ENCODE data around the gene CLCN7. TPM values are rescaled to one million over a fixed set of nuclear protein-coding genes. Genes with fewer than 3 reads are reported as not detected.

The CLCN7 gene
- total RNA-seq, 1 experiment from 2014 or later = 70.0 TPM

GRCh38 chr16:1460602-1461138 lies 14.2 kb downstream of the CLCN7 start:
- Histone ChIP-seq H2BK5ac (ENCODE audit: insufficient read length, low read length) (no peak overlapping the region), H4K91ac (ENCODE audit: insufficient read length, low read depth, low read length) (no peak overlapping the region), H3K23ac (ENCODE audit: insufficient read length, low read depth, low read length) (no peak overlapping the region), H3K56ac (ENCODE audit: insufficient read length, low read depth, low read length) (no peak overlapping the region), H3K18ac (ENCODE audit: insufficient read length, low read depth, low read length) (no peak overlapping the region), H2BK120ac (ENCODE audit: low read depth, low read length, poor library complexity, severe bottlenecking) (no peak overlapping the region), H3K23me2 (ENCODE audit: insufficient read length, low read depth, low read length, poor library complexity, severe bottlenecking) (no peaks in the 10 kb centered on the region), H3K4ac (ENCODE audit: low read depth, low read length) (no peak overlapping the region), H3K27ac (ENCODE audit: insufficient read length, low read depth, low read length) (no peak overlapping the region), H3K14ac (ENCODE audit: insufficient read depth, low read length) (no peak overlapping the region), H3K27me3 (ENCODE audit: insufficient read depth, low read length) (no peaks in the 10 kb centered on the region), H3T11ph (ENCODE audit: low read length) (no peak overlapping the region), H4K5ac (ENCODE audit: insufficient read length, low read depth, low read length) (no peak overlapping the region), H2BK12ac (ENCODE audit: insufficient read length, low read depth, low read length) (no peak overlapping the region), H4K8ac (replicated peaks; ENCODE audit: insufficient read length, low read depth, low read length) (no peak overlapping the region), H4K20me1 (ENCODE audit: control insufficient read depth, insufficient read depth, insufficient read length) (no peaks in the 10 kb centered on the region), H3K9me3 (ENCODE audit: control insufficient read depth, low read depth, low read length) (no peaks in the 10 kb centered on the region), H3K4me2 (ENCODE audit: insufficient read depth, insufficient read length, low read length) (no peak overlapping the region), H2BK15ac (ENCODE audit: low read depth, low read length) (no peak overlapping the region), H2AK5ac (ENCODE audit: insufficient read length, low read length) (no peak overlapping the region), H2AFZ (ENCODE audit: low read length) (no peak overlapping the region), H3K79me1 (ENCODE audit: insufficient read depth, low read depth, low read length, poor library complexity, severe bottlenecking) (no peaks in the 10 kb centered on the region), H2BK20ac (ENCODE audit: low read depth, low read length, poor library complexity, severe bottlenecking) (no peak overlapping the region), H3K9ac (ENCODE audit: extremely low read depth, insufficient read length, low read length) (no peak overlapping the region), H3K4me1 (ENCODE audit: insufficient read depth, low read length) (no peaks in the 10 kb centered on the region), H3K79me2 (ENCODE audit: insufficient read depth, low read length) (no peaks in the 10 kb centered on the region)
- no CpG with 5 or more reads among the region's 30 CpGs for WGBS (ENCODE audit: extremely low coverage, insufficient read length, low lambda C conversion rate)
- Mint-ChIP-seq H3K4me3 (no peak overlapping the region), H3K36me3 (ENCODE audit: insufficient read depth in 1 of 3, low read depth in 3 of 3) (peaks cover 2 to 25% (median 21%) of the 10 kb centered on the region in 3 experiments; a peak in 5 of 7 replicates), H3K27ac (no peak overlapping the region), H3K4me1 (no peaks in the 10 kb centered on the region), H3K9me3 (no peaks in the 10 kb centered on the region), H3K27me3 (ENCODE audit: low read depth) (no peaks in the 10 kb centered on the region)
- TF ChIP-seq CTCF (conservative IDR thresholded peaks at IDR 0.05) = no peak
- no peak for DNase-seq
